CD4-positive, alpha-beta T cell treated with Interleukin-2 at 100 ng/mL for 4 hours (primary cell): Measurements from ENCODE around the gene GPR87.

Experiments used
- DNase-seq: peaks from one replicate; pipeline ENCODE4 v3.0.0-alpha.2; 2020; ENCODE audit warnings: low spot score

Gene GPR87

GRCh38 chr3:151315136-151315535, 1.5 kb downstream of the GPR87 start:
- no peak for DNase-seq

GRCh38 chr3:151314593-151314992, 2.0 kb downstream of the GPR87 start:
- no peak for DNase-seq

GRCh38 chr3:151314137-151314536, 2.5 kb downstream of the GPR87 start:
- DNase-seq = no peak

- no peak for DNase-seq
These were observed 3.6 kb downstream of the GPR87 start for GRCh38 chr3:151312972-151313371.

GRCh38 chr3:151309566-151309965, 7.1 kb downstream of the GPR87 start:
- DNase-seq = no peak

- DNase-seq = no peak
These were observed 8.8 kb downstream of the GPR87 start for GRCh38 chr3:151307583-151308488.

GRCh38 chr3:151307131-151307530, 9.5 kb downstream of the GPR87 start:
- no peak for DNase-seq

GRCh38 chr3:151306168-151306810, 10.3 kb downstream of the GPR87 start:
- no peak for DNase-seq

- DNase-seq = no peak
These were observed 10.9 kb downstream of the GPR87 start for GRCh38 chr3:151305775-151306151.

GRCh38 chr3:151305060-151305774, 11.4 kb downstream of the GPR87 start:
- no peak for DNase-seq

- no peak for DNase-seq
These were observed 12.9 kb downstream of the GPR87 start for GRCh38 chr3:151303751-151304150.

GRCh38 chr3:151301787-151302186, 14.8 kb downstream of the GPR87 start:
- DNase-seq = no peak

GRCh38 chr3:151300539-151300938, 16.1 kb downstream of the GPR87 start:
- no peak for DNase-seq

- no peak for DNase-seq
These were observed 17.6 kb downstream of the GPR87 start for GRCh38 chr3:151299006-151299405.

- no peak for DNase-seq
These were observed 19.2 kb downstream of the GPR87 start for GRCh38 chr3:151297429-151297828.

- no peak for DNase-seq
These were observed 20.4 kb downstream of the GPR87 start for GRCh38 chr3:151296226-151296625.

- DNase-seq = no peak
These were observed 23.5 kb downstream of the GPR87 start for GRCh38 chr3:151293127-151293526.

GRCh38 chr3:151290673-151291072, 25.9 kb downstream of the GPR87 start:
- DNase-seq = no peak

- DNase-seq = no peak
These were observed 27.2 kb downstream of the GPR87 start for GRCh38 chr3:151289445-151289844.

GRCh38 chr3:151285940-151286339, 30.7 kb downstream of the GPR87 start:
- DNase-seq = no peak

- DNase-seq = peak; percentile 48
These were observed 32.6 kb downstream of the GPR87 start for GRCh38 chr3:151283907-151284461.

- DNase-seq = peak; percentile 40
These were observed 33.2 kb downstream of the GPR87 start for GRCh38 chr3:151283387-151283786.

- DNase-seq = peak; percentile 71
These were observed 33.7 kb downstream of the GPR87 start for GRCh38 chr3:151282921-151283320.
